Astrocyte of the cerebellum (primary cell): ENCODE data around the gene OR10A7.
"Not testable (repeated sequence)": the region's sequence is repeated elsewhere in the genome, so short reads cannot be mapped to it uniquely, and the experiment has no call there.

Source experiments
- DNase-seq: peaks from one replicate; pipeline ENCODE4 v3.0.0-alpha.2; 2011; ENCODE audit warnings: low read depth
- H3K4me3 ChIP-seq: 2 replicates; pipeline ENCODE4 v1.5.1; 2011; ENCODE audit warnings: mild to moderate bottlenecking, low read depth, low read length, moderate library complexity
- CTCF ChIP-seq: IDR thresholded peaks from 2 replicates; pipeline ENCODE4 v1.5.1; 2012; ENCODE audit warnings: low read length, low read depth, moderate library complexity, mild to moderate bottlenecking; ENCODE audit errors: missing control alignments
- in situ Hi-C: cut with HindIII; loops from 2 replicates; pipeline ENCODE4 v1.10.0; 2017; ENCODE audit warnings: low sequenced_read_pairs

OR10A7 gene

GRCh38 chr12:55220725-55221124 is at the start of gene OR10A7:
Gene OR10A7, plus strand, starts transcription at chr12:55221025. Its CDS starts 0 bp downstream, at chr12:55221025.
- H3K4me3 ChIP-seq, result no peak within 1 kb of the TSS
- DNase-seq, result no peak
- in situ Hi-C loops, result no loop called here
- no peak for TF ChIP-seq CTCF

- H3K4me3 ChIP-seq, result no peak overlapping the region
- in situ Hi-C loops, result no loop called here
- DNase-seq, result no peak
- TF ChIP-seq CTCF, result no peak
These were observed 49.4 kb upstream of the OR10A7 start for GRCh38 chr12:55171445-55171844.

- DNase-seq, H3K4me3 ChIP-seq, in situ Hi-C loops: not testable (repeated sequence)
These were observed 49.0 kb upstream of the OR10A7 start for GRCh38 chr12:55171846-55172245.

- DNase-seq, result no peak
- no peak overlapping the region for H3K4me3 ChIP-seq
- in situ Hi-C loops, result no loop called here
- no peak for TF ChIP-seq CTCF
These were observed 48.1 kb upstream of the OR10A7 start for GRCh38 chr12:55172686-55173085.

GRCh38 chr12:55173456-55173855 is 47.4 kb upstream of the OR10A7 start:
- in situ Hi-C loops, result no loop called here
- DNase-seq, result no peak
- H3K4me3 ChIP-seq, result no peak overlapping the region
- no peak for TF ChIP-seq CTCF

GRCh38 chr12:55188573-55188972 is 32.3 kb upstream of the OR10A7 start:
- no peak for TF ChIP-seq CTCF
- no peak for DNase-seq
- in situ Hi-C loops, result no loop called here
- no peak overlapping the region for H3K4me3 ChIP-seq

- TF ChIP-seq CTCF, result peak; percentile 64
- in situ Hi-C loops, result no loop called here
- peak; percentile 74 for DNase-seq
- no peak overlapping the region for H3K4me3 ChIP-seq
These were observed 31.8 kb upstream of the OR10A7 start for GRCh38 chr12:55188974-55189556.
